Endothelial cell of hepatic sinusoid (primary cell): Measurements from ENCODE around the gene CD40LG.

Experiments used
- in situ Hi-C: cut with HindIII; loops from 2 replicates; pipeline ENCODE4 v1.10.0; 2017; ENCODE audit warnings: low sequenced_read_pairs

Gene CD40LG

DNA sequence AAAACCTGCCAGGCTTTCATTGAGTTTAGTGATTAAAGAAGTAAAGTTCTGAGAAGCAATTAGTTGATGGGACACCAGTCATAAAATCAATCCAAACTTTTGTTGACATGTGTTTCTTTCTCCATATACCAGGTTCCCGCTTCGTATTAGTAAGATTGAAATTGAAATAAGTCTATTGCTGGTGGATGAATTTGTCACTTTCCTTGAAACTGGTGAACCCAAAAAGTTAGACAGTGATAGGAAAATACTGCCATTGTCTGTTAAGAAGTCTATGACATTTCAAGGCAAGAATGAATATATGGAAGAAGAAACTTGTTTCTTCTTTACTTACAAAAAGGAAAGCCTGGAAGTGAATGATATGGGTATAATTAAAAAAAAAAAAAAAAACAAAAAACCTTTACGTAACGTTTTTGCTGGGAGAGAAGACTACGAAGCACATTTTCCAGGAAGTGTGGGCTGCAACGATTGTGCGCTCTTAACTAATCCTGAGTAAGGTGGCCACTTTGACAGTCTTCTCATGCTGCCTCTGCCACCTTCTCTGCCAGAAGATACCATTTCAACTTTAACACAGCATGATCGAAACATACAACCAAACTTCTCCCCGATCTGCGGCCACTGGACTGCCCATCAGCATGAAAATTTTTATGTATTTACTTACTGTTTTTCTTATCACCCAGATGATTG, at the start of gene CD40LG:
Gene CD40LG (plus strand): TSS at position 482 of the 684 bp plus-strand sequence. CDS start 91 bp downstream, at position 573.
- in situ Hi-C loops, result no loop called here

DNA sequence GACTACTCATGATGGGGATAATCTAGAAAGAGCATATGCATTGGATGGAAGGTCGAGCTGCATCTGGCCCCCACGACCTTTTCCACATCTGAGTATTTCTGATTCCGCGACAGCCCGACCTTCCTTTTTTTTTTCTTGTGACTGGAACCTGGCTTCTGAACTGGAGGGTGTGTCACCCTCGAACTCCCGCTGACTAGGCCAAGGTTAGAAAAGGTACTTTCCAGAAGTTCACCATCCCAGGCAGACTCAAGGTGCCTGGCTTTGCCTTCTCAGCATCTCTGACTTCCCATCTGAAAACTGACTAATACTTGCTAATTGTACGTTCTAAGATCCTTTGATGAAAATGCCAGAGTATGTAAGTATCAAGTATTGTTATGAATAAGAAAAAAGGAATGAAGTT, 49.3 kb upstream of the CD40LG start:
- in situ Hi-C loops, result no loop called here

DNA sequence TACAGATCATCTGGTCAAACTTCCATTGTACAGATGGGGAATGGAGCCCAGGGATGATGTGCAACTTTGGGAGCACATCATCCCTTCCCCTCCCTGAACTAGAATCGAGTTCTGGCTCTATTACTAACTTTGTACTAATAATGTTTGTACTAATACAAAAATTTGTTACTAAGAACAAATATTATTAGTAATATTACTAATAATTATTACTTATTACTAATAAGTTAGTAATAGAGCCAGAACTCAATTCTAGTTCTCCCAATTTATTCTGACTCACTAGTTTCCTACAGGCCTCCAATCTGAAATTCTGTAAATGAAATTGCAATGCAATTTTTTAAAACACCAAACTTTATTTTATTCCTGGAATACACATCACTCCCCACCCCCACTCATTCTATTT, 47.9 kb upstream of the CD40LG start:
- in situ Hi-C loops, result no loop called here

DNA sequence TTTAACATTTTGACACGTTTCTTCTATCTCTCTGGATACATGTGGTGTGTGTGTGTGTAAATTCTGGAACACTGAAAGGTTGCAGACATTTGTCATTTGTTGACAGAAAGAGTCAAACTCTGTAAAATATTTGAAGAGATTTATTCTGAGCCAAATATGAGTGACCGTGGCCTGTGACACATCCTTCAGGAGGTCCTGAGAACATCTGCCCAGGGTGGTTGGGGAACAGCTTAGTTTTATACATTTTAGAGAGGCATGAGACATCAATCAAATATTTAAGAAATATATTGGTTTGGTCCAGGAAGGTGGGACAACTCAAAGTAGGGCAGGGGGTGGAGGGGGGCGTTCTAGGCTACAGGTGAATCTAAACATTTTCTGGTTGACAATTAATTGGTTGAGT, 40.7 kb upstream of the CD40LG start:
- in situ Hi-C loops, result no loop called here

DNA sequence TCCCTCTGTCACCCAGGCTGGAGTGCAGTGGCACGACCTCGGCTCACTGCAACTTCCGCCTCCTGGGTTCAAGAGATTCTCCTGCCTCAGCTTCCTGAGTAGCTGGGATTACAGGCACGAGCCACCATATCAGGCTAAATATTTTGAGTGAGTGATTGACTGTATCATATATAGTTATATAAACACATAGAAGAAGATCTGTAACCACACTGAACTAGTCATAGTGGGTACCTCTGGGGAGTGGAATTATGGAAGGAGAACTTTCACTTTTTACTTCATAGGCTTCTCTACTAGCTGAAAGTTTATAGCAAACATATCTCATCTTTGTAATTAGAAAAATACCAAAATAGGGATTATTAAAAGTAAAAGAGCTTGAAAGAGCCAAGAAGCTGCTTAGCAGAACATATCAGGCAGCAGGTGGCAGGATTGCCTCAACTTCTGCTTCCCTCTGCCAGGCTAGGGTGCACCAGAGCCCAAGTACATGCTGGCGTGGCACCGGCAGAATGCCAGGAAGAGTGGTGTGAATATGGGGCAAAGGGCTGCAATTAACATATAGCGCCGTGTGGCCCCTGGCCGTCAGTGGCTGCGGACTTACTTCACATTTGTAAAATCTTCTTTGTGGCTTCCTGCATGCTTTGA, 39.5 kb upstream of the CD40LG start:
- in situ Hi-C loops, result no loop called here

DNA sequence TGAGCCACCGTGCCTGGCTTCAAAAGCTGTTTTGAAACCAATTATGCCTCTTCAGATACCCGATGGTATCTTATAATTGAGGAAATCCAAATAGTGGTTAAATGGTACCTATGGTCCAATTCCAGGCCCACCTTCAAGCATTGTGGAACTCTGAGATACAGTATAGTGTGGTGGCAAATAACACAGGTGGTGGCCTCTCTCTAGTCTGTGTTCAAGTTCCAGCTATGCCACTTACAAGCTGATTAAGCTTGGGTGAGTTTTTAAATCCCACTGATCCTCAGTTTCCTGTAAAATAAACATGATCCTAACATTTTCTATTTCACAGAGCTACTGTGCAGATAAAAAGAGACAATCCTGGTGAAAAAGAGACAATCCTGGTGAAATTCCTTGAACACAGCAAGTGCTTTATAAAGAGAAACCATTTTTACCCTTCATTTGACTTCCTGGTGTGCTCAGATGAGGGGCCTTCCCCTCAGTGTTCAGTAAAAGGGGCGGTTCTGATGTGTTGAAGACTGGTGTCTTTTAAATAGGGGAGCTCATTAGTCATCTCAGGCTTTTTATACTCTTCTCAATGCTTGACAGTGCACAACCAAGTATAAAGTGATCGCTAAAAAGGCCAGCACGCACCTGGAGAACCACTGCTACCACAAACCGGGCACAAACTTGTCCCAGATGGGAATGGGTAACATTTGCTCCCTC, 30.8 kb upstream of the CD40LG start:
- in situ Hi-C loops, result loop anchor here (5.0 kb wide), 2 partner anchors 35 to 60 kb away; no protein-coding TSS in a partner anchor

DNA sequence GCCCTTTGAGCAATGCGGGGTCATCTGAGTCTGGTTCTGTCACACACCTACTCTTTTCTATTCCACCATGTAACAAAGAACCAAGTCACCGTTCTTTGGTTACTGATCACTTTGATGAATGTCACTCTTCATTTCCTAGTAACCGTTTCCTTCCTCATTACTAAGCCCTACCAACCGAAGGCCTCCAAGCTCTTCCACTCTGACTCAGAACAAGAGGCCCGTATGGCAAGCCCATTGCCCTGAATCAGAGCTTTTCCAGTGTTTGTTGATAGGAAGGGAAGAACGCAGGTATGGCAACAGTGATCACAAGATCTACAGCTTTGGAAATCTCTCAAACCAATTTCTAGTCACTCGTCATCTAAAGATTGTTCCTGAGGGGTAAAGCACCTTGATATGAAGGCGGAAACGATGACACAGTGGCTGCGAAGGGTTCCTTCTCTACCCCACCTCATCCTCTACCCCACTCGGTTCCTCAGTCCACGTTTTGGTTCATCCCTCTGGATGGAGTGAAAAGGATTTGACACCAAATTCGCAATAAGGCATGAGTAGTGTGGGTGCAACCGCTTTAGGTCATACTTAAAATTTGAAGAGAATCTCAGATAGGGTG, 28.0 kb upstream of the CD40LG start:
- in situ Hi-C loops, result loop anchor here (5.0 kb wide), 2 partner anchors 38 to 57 kb away; no protein-coding TSS in a partner anchor

DNA sequence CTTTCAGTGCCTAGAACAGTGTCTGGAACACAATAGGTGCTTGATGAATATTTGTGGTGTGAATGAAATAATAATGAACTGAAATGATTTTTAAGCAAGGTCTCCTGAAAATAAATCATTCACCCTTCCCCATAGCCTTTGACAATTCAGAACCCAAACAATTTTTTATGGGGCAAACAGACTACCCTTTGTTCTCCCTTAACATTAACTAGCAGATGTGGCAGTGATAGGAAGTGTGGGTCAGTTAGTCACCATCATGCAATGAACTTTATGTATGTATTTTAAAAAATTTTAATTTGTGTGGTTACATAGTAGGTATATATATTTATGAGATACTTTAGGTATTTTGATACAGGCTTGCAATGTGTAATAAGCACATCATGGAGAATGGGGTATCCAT, 27.2 kb upstream of the CD40LG start:
- in situ Hi-C loops, result no loop called here

DNA sequence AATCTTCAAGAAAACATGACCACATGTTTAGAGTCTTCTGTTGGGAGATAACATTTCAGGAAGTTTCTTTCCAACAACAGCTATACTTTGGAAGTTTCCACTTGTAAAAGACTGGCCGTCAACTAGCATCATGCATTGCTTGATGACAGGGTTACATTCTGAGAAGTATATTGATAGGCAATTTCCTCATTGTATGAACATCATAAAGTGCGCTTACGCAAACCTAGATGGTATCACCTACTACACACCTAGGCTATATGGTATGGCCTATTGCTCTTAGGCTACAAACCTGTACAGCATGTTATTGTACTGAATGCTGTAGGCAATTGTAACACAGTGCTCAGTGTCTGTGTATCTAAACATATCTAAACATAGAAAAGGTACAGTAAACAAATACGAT, 25.4 kb upstream of the CD40LG start:
- in situ Hi-C loops, result no loop called here

DNA sequence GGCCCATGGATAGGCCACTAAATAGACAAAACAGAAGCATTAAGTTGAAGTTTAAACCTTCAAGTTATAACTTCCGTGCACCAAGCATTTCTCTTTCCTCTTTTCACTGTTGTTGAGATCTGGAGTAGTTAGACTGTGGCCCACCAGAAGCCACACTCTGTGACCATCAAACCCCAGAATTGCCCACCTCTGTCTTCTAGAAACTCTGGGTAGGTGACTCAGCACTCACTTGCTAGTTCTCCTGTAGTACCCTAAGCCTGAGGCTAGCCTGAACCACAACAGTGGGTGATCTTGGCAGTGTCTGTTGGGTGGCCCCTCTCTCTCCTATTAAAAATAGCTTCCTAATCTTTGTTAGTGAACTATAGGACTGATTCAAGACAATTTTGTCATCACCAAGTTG, 24.6 kb upstream of the CD40LG start:
- in situ Hi-C loops, result no loop called here

DNA sequence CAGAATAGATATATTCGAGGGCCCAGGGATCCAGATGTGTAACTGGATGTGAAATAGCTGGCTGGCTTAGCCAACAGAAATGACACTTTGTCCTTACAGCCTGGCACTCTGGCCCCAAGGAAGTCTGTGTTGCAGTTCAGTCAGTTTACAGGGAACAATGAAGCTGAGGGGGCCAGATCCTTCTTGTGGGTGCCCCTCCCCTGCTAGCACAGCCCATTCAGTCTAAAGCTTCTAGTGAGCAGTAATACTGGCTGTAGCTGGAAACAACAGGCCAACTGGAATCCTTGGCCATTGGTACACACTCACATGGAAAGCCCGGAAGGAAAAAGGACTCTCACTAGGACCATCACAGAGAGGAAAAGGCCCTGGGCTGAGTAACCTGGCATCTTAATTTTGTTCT, 22.7 kb upstream of the CD40LG start:
- in situ Hi-C loops, result no loop called here

DNA sequence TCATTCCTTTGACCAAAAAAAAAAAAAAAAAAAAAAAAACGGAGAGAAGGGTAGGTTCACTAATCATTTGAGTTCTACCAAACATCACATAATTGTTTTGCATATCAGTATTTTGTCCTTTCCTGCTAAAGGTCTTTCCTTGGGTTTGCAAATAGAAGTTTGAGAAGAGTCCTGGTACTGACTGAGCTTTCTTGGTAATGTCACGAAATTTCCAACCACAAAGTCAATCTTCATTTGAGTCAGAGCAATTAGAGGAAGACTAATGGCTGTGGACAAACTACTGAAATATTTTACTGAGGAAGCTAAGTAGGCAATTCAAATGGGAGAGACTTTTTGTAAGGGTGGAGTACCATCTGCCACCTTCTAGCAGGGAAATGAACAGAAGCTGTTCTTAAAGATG, 21.7 kb upstream of the CD40LG start:
- in situ Hi-C loops, result no loop called here

DNA sequence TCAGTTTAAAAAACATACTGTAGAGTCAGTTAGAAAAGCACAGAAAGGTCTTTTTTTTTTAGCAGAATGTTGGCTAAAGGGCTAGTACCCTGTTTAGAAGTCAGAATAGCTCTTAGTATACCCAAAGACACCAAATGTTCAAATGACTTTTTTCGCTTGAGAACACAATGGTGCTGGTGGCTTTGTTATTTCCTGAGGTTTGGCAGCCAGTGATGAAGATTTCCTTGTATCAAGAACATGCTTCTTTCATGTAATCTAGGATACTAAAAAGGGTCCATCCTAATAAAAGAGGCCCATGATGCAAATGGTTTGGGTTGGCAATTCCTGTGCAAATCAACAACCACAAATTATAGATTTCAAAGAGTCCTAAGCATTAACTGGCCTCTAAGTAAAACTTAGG, 21.1 kb upstream of the CD40LG start:
- in situ Hi-C loops, result no loop called here

DNA sequence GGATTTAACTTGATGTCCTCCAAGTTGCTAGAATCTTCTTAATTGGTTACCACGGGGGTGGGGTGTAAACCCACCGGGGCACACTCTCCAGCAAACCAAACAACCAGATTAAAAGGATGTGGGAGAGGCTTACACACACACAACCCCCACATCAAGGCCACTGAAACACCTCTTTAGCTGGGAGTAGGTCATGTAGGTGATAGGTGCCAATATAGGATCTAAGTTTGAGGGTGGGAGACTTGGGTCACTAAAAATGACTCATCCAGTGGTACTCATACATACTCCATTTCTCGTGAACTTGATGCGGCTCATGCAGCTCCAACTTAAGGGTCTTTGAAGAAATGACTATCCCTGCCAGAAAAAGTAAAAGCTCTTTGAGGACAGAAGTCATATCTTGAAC, 20.5 kb upstream of the CD40LG start:
- in situ Hi-C loops, result no loop called here

DNA sequence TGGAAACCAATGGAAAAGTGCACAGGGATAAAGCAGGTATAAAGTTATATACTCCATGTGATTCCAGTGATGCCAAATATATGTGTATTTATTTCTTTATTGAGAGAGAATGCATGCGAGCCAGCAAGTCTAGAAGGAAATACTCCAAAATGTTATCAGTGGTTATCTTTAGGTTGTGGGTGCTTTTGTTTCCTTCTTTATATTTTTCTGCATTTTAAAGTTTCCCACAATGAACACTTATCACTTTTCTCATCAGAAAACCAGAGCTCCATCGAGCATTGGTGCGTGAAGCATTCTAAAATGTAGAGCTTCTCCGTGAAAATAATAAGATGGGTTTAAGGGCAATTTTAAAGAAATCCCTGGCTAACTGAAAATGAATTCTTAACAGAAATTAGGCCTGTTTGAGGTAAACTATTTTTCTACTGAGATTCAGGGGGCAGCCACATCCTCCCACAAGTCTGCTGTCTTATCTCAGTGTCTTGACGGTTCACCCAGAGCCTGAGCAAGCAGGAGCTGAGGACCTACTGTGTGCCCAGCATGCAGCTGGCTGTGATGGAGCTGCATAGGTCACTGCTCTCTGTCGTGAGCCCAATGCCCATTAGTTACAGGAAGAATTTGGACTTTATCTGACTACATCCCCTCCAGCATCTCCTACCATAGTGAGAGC, 18.7 kb upstream of the CD40LG start:
- in situ Hi-C loops, result no loop called here

DNA sequence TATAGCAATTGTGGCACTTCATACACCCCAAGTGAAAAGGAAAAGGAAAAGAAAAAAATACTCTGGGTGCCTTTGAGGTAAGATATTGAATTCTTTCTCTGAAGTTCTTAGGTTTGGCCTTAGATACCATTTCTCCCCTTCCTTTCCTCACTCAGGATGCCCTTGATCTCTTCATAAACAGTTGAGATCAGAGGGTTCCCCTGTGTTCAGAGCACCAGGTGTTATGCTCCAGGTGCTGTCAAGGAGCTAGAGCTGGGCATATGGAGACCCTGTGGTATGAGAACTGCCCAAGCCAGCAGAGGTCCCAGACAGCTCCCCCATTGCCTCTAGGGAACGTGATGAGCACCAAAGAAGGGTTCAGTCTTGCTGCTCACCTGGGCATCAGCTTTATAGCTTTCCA, 17.1 kb upstream of the CD40LG start:
- in situ Hi-C loops, result no loop called here

DNA sequence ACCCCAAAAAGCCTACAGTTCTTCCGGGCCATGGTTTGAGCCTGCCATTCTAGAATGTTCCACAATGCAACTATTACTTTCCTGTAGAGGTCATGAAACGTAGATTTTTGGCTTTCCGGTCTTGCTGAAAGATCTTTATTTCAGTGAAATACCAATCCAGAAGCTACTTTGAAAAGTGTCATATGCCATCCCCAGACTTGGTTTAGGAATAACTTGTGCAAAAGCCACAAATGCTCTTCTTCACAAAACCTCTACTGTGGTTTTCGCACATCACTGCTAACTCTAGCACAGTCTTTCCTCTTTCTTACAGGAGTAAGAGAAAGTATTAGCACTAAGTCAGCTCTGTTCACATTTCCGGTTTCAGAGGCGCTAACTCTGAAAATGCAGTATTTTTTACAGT, 12.7 kb upstream of the CD40LG start:
- in situ Hi-C loops, result no loop called here

DNA sequence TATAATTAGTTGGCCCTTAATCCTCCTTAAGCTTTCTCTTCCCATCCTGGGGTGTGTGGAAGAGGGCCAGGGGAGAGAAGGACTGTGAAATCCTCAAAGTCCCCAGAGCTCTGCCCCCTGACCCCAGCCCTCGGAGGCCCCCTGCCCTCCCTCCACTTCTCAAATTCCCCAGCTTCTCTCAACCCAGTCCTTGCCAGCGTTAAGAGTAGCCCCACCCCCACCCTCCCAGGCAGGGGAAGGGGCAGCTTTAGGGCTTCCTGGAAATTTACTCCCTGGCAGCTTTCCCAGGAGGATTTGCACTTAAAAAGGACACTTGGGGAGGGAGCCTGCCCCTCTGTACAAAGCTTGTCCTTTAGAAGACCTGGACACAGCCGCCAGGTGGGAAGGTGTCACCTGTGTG, 11.8 kb upstream of the CD40LG start:
- in situ Hi-C loops, result no loop called here

DNA sequence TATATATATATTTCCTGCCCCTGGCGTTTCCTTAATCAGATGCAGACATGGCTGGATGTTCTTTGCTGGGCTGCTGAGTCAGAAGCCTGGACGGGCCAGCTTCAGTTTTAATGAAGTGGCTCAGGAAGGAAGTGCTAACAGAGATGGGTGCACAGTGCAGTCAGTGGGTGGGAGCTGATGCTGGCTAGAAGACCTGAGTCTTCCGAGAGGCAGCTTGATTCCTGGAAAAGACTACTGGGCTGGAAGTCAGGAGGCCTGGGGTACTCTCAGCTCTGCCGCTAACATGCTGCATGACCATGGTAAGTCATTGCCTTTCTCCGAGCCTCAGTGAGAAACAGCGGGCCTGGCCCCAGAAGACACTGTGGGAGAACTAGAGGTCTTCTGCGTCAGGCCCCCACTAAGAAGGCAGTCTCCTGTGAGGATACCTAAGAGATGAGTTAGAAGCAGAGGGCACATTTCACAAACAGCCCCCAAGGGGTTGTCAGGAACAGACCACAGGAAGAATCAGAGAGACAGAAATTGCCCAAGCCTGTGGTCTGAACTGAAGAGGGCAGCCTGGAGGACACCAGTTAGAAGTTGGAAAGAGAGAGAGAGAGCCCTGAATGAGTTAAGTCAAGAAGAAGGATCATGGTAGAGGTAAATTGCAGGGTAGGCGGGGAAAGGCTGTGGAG, 8.3 kb upstream of the CD40LG start:
- in situ Hi-C loops, result no loop called here

DNA sequence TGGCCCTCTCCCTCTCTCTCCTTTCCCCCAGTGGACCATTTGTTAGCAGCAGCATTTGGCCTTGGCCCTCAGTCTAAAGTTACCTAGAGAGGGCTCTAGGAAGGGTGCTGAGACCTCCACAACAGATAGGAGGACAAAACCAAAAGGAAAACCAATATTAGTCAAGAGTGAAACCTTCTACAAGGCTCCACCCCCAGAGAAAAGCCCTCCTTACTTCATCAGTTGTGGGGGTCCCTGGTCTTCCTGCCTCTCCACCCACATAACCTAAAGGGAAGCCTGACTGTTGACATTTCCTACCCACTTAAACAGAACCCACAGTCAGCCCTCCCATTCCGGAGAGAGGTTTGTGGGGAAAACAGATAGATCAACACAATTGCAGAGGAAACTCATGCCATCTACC, 4.7 kb upstream of the CD40LG start:
- in situ Hi-C loops, result no loop called here
